HG03135 (cell line): ENCODE results near the gene RPL10.
A peak's percentile ranks its signal among the peaks of the same experiment; 100 is the strongest.

ENCODE experiments used
- ATAC-seq: cut with Tn5 transposase; IDR thresholded peaks from one replicate; pipeline ENCODE4 v1.9.1; 2021; ENCODE audit warnings: mild to moderate bottlenecking, moderate library complexity; ENCODE audit not compliant: unreplicated experiment

RPL10 gene

GRCh38 chrX:154360155-154360713 is 37.9 kb upstream of the RPL10 start:
- ATAC-seq = no peak

GRCh38 chrX:154362085-154362742 is 36.0 kb upstream of the RPL10 start:
- no peak for ATAC-seq

- ATAC-seq = no peak
Measured at GRCh38 chrX:154363706-154364439, 34.3 kb upstream of the RPL10 start.

GRCh38 chrX:154365052-154365600 is 33.1 kb upstream of the RPL10 start:
- no peak for ATAC-seq

- ATAC-seq = no peak
Measured at GRCh38 chrX:154365997-154366665, 32.0 kb upstream of the RPL10 start.

- ATAC-seq = no peak
Measured at GRCh38 chrX:154366666-154367055, 31.5 kb upstream of the RPL10 start.

- no peak for ATAC-seq
Measured at GRCh38 chrX:154367474-154368308, 30.5 kb upstream of the RPL10 start.

- ATAC-seq = no peak
Measured at GRCh38 chrX:154368630-154369448, 29.3 kb upstream of the RPL10 start.

GRCh38 chrX:154369449-154370299 is 28.5 kb upstream of the RPL10 start:
- ATAC-seq = no peak

GRCh38 chrX:154370300-154371016 is 27.7 kb upstream of the RPL10 start:
- ATAC-seq = no peak

GRCh38 chrX:154371017-154371788 is 27.0 kb upstream of the RPL10 start:
- ATAC-seq = peak; percentile 59

GRCh38 chrX:154371789-154372300 is 26.3 kb upstream of the RPL10 start:
- ATAC-seq = peak; percentile 5

GRCh38 chrX:154372612-154373022 is 25.6 kb upstream of the RPL10 start:
- ATAC-seq = no peak

- no peak for ATAC-seq
Measured at GRCh38 chrX:154373340-154374306, 24.6 kb upstream of the RPL10 start.

- ATAC-seq = no peak
Measured at GRCh38 chrX:154374313-154375155, 23.6 kb upstream of the RPL10 start, which contains the start of gene FLNA. TSS of gene FLNA (minus strand) at chrX:154374634. CDS start at chrX:154371245, 3,389 bp downstream.
